ENCODE measurements around the gene LRRC27. TPM values are rescaled to one million over a fixed set of nuclear protein-coding genes. Genes with fewer than 3 reads are reported as not detected.
"Not testable (repeated sequence)": the region's sequence is repeated elsewhere in the genome, so short reads cannot be mapped to it uniquely, and the experiment has no call there.

LRRC27 gene
- total RNA-seq, 2 experiments from 2014 or later = 3.5 to 3.8 TPM

DNA sequence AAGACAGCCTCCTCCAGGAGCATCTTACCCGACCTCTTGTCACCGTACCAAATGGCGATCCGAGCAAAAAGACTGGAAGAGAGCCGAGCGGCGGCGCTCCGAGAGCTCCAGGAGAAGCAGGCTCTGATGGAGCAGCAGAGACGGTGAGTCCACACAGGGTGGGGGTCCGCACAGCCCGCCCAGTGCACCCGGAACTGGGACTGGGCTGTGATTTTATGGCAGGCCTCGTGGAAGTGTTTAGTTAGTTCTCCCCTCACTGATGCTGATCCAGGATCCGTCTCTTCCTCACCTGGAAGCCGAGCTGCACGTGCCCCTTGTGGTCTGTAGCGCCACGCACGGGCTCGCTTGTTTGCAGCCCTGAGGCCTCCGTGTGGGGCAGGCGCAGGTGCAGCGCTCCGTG is 19.6 kb downstream of the LRRC27 start:
- Mint-ChIP-seq H3K36me3 (no peaks in the 10 kb centered on the region), H3K27me3 (no peaks in the 10 kb centered on the region), H3K4me3 (no peak overlapping the region), H3K4me1 (peaks cover 2% of the 10 kb centered on the region), H3K27ac (no peak overlapping the region), H3K9me3 (no peaks in the 10 kb centered on the region)
- DNase-seq = no peak

DNA sequence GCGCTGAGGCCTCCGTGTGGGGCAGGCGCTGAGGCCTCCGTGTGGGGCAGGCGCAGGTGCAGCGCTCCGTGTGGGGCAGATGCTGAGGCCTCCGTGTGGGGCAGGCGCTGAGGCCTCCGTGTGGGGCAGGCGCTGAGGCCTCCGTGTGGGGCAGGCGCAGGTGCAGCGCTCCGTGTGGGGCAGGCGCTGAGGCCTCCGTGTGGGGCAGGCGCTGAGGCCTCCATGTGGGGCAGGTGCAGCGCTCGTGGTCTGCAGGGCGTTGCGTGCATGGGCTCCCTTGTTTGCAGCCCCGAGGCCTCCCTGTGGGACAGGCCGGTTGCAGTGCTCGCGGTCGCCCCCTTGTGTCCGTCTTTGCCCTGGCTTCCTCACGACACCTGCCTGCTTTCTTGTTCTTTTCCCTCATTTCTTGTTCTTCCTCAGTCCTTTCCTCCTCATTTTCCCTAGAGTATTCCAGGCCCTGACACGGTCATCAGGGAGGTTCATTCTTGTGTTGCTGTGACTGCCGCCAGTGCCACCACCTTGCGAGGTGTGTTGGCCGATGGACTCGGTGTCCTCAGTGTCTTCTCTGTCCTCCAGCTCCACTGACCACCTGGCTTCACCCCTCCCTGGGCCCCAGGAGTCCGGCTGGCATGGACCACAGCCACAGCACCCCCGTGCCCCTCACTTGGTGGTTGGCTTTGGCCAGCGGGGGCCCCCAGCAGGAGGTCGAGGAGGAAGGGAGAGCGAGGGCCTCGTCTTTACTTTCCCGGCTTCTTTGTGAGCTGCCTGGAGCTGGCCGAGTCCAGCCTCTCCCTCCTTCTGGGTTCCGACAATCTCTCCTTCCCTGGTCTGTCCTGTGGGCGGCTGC is 20.7 kb downstream of the LRRC27 start:
- H3K9me3 Mint-ChIP-seq, H3K27me3 Mint-ChIP-seq, H3K4me1 Mint-ChIP-seq, H3K4me3 Mint-ChIP-seq, H3K27ac Mint-ChIP-seq, H3K36me3 Mint-ChIP-seq: not testable (repeated sequence)
- DNase-seq = peak; percentile 70

DNA sequence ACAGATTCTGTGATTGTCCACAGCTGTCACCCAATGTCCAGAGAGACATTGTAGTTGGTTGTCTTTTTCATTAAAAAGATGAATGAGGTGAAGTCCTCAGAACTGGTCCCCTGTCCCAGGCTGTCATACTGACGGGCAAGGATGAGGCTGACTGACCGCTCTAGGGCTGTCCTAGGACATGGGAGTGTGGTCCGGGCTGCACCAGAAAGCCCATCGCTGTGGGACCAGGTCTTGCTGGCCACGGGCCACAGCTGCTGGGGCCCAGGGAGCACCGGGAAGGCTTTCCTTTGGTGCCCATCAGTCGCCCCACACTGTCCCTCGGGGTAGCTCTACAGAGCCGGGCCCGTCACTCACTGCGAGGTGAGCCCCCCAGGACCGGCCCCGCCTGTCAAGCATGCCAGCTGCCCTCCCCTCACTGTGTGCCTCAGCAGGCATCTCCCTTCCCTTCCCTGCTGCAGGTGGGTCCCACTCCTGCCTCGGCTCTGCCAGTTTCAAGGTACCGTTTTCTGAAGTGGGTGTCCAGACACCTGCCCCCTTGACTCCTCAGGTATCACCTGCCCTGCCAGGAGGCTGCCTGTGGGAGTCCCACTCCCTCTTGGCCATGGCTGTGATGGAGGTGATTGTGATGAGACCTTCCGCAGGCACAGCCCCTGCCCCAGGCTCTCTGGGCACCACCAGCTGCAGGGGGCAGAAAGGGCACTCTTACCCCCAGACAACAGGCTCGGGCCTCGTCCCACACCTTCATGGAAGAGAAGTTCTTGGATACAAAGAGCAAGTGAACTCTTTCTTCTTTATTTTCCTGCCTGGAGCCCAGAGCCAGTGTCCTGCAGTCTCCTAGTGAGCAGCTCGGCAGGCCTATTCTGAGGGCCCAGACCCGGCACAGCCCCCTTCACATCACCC is 21.7 kb downstream of the LRRC27 start:
- Mint-ChIP-seq H3K4me1 (peaks cover 2% of the 10 kb centered on the region), H3K27ac (no peak overlapping the region), H3K36me3 (peaks cover 2% of the 10 kb centered on the region), H3K27me3 (no peaks in the 10 kb centered on the region), H3K4me3 (no peak overlapping the region), H3K9me3 (peaks cover 2% of the 10 kb centered on the region)
- DNase-seq = no peak

DNA sequence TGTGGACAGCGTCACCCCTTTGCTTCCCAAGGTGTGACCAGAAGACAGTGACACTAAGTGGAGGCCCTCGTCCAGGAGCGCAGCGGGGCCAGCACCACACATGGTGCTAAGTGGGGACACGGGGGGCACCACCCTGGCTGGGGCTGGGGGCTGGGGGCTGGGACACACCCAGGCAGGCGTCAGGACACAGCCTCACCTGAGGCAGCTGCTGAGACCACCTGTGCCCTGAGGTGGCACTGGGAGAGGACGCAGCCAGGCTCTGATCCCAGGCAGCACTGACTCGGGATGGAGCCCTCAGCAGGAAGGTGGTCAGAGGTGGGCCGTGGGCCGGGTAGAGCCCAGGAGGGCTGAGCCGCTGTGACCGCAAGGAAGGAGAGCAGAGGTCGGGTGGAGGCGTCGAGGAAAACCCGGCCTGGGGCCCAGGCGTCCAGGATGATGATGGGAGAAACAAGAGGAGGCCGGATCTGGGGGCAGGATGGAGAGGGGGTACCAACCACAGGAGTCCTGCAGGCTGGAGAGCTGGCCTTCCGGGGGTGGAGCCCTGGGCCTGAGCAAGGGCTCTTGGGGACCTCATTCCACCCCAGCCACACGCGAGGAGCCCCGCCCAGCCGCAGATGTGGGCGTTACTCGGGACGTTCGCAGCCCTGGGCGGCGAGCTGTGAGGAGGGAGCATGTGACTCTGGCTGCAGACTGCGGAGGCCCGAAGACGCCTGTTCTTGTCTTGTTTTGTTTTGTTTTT is 22.5 kb downstream of the LRRC27 start:
- Mint-ChIP-seq H3K27me3 (no peaks in the 10 kb centered on the region), H3K9me3 (peaks cover 2% of the 10 kb centered on the region), H3K4me3 (no peak overlapping the region), H3K36me3 (peaks cover 2% of the 10 kb centered on the region), H3K4me1 (peaks cover 2% of the 10 kb centered on the region), H3K27ac (no peak overlapping the region)
- no peak for DNase-seq

DNA sequence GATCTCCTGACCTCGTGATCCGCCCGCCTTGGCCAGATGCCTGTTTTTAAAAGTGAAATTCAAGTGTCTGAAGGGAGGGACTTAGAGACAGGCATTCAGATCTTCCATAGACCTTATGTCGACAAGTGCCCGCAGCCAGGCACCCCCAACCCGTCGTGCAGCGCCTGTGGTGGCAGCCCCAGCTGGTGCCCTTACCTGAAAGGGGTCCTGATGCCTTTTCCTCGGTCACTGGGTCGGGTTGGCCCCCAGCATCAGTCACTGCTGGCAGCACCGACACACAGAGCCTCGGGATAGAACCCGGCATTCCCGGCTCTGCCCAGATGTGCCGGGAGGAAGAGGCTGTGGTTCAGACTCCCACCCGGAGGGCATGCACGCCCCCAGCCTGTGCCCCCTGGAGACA is 23.3 kb downstream of the LRRC27 start:
- Mint-ChIP-seq H3K9me3 (peaks cover 2% of the 10 kb centered on the region), H3K36me3 (peaks cover 2% of the 10 kb centered on the region), H3K27me3 (no peaks in the 10 kb centered on the region), H3K4me3 (no peak overlapping the region), H3K27ac (no peak overlapping the region), H3K4me1 (peaks cover 2% of the 10 kb centered on the region)
- no peak for DNase-seq

DNA sequence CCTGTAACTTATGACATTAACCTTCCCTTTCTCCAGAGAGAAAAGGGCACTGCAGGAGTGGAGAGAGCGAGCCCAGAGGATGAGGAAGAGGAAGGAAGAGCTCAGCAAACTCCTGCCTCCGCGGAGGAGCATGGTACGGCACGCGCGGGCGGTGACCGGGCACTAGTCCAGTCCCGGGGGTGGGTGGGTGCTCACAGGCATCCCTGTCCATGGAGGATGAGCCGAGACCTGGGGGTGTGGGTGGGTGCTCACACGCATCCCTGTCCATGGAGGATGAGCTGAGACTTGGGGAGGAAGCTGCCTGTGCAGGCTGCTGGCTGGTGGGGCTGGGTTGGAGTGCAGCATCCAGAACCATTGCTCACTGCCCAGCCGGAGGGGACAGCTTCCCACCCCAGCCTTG is 23.8 kb downstream of the LRRC27 start:
- H3K9me3 Mint-ChIP-seq = peaks cover 2% of the 10 kb centered on the region

DNA sequence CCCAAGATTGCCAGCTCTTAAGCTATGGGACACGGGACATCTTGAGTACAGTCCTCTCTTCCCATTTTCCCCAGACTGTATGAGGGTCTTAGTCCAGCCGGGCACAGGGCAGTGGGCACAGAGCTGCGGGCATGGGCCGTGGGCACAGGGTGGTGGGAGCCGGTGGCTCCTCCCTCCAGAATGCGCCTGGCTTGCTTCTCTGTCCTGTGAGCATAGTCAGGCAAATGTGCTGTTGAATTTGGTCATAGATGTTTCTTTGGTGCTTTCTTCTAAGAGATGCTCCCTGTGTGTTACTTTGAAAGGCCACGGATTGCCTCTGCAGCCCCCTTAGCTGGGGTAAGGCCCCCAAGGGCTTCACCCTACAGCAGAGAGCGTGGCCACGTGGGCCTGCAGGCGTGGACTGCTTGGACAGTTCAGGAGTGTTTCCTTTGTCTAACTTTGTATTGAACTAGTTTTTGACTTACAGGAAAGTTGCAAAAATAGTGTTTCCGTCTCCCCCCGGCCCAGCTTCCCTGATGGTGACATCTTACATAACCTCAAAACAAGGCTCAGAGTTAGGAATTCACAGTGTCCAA is 24.7 kb downstream of the LRRC27 start:
- Mint-ChIP-seq H3K4me1 (peaks cover 2% of the 10 kb centered on the region), H3K27me3 (no peaks in the 10 kb centered on the region), H3K36me3 (peaks cover 2% of the 10 kb centered on the region), H3K4me3 (no peak overlapping the region), H3K9me3 (peaks cover 2% of the 10 kb centered on the region), H3K27ac (no peak overlapping the region)
- DNase-seq = no peak

More for the DNA sequence above, 23.8 kb downstream of the LRRC27 start:
- no peaks in the 10 kb centered on the region for H3K27me3 Mint-ChIP-seq
- H3K4me1 Mint-ChIP-seq = peaks cover 2% of the 10 kb centered on the region
- no peak for DNase-seq
- H3K27ac Mint-ChIP-seq = no peak overlapping the region
- no peak overlapping the region for H3K4me3 Mint-ChIP-seq
- H3K36me3 Mint-ChIP-seq = peaks cover 2% of the 10 kb centered on the region

DNA sequence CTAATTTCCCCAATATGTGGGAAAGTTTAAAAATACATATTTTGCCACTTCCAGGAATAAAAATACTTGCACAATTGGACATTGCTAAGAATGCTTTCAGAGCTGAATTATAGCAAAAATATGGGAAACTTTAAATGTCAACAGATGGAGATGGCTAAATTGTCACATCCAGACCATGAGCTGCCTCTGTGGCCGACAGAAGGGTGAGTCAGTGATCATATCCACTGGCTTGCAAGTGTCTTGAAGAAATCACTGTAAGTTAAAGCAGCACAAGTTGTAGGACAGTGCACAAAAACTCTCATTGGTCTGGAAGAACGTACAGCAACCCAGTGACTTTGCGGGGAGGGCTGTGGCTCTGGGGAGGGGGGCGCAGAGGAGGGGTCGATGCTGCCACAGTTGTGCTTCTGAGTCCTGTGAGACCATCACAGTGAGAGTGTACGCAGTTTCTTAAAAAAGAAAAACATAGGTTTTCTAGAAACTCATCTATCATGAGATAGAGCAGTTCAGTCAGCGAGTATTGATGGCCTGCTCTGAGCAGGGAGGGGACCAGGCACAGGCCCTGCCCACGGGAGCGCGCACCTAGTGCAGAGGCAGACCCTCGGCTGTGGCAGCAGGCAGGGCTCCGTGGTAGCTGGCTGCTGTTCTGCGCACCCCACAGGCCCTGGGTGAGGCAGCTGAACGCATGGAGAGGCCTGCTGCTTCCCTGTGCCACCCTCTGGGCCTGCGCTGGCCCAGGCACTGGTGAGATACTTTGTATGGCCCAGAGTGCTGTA is 25.5 kb downstream of the LRRC27 start:
- DNase-seq = no peak
- Mint-ChIP-seq H3K4me3 (no peak overlapping the region), H3K9me3 (peaks cover 2% of the 10 kb centered on the region), H3K4me1 (peaks cover 2% of the 10 kb centered on the region), H3K27ac (no peak overlapping the region), H3K36me3 (peaks cover 2% of the 10 kb centered on the region), H3K27me3 (no peaks in the 10 kb centered on the region)

DNA sequence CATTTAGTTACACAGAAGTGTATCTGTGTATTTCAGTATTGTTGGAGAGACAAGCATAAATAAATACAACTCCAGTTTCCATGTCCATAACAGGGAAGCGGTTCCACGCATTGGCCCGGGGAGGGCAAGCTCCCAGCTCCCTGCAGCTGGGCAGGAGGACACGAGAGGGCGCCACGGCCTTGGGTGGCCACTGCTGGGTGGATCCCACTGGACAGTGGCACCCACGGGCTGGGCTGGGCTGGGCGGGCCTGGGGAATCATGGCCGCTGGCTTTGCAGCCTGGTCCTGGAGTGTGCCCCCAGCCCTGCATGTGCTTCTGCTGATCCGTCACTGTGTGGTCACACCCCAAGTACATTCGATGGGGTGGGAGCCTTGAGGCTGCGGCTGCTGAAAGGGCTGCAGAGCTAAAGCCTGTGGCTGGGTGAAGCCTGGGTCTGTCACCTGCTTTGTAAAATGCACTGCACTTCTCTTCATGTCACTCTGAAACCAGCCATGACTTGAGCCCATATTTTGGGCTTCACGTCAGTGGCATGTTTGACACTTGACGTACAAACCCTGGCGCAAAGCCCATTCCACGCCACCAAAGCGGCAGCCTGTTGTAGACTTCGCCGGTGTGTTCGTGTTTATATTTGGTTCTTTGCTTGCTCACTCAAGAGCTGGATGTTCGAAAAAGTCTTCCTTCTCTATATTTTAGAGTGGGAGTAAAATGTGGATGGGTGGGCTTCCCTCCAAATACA is 27.5 kb downstream of the LRRC27 start:
- H3K4me1 Mint-ChIP-seq = no peaks in the 10 kb centered on the region
- no peak for DNase-seq
- no peak overlapping the region for H3K27ac Mint-ChIP-seq
- no peak overlapping the region for H3K4me3 Mint-ChIP-seq
- H3K36me3 Mint-ChIP-seq = peaks cover 6% of the 10 kb centered on the region
- peaks cover 5% of the 10 kb centered on the region for H3K9me3 Mint-ChIP-seq
- H3K27me3 Mint-ChIP-seq = no peaks in the 10 kb centered on the region

DNA sequence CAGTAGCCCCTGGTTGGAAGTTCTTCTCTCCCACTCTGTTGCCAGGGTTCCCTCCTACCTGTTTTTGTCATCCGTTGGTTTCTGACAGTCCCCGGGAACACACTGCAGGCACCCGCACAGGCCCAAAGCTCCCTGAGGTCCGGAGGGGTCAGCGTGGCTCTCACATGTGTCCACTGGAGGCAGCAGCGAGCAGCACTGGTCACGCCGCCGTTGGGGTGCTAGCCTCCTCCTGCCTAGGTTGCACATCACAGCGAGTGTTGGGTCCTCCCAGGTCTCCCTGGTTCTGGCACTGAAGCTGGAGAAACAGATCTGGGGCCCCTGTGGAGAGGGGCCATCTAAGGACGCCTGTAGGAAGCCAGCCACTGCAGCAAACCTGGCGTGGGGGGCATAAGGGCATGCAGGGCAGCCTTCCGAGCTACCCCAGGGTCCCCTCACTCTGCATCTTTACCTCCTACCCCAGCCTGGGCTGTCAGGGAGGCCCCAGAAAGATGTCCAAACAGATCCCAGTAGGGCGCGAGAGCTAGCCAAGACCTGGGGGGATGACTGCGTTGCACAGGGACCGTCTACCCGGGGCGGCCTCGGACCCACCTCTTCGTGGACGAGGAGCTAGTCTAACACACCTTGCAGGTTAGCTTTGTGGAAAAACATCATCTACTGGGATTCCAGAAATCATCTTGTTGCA is 28.9 kb downstream of the LRRC27 start:
- Mint-ChIP-seq H3K27me3 (no peaks in the 10 kb centered on the region), H3K36me3 (peaks cover 9% of the 10 kb centered on the region), H3K4me1 (no peaks in the 10 kb centered on the region), H3K27ac (no peak overlapping the region), H3K4me3 (no peak overlapping the region), H3K9me3 (peaks cover 9% of the 10 kb centered on the region)
- DNase-seq = peak; percentile 32

DNA sequence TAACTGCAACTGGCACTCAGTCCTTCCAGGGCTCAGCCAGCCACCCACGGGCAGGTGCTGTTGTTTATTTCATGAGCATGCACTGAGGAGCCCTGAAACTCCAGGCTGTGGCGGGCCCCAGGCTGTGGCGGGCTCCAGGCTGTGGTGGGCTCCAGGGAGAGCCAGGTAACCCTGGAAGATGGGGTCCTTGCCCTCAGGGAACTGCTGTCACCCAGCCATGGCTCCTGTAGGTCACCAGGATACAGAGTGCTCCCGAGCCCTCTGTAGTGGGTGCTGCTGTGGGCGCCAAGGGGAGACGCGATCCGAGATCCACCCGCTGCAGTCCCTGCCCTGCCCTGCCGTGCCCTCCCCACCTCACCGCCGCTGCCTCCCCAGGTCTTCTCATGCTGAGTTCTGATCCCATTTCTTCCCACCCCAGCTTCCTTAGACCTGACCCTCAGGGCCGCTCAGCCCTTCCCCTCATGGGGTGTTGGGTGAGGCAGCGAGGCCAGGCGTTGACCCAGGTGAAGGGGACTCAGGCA is 29.6 kb downstream of the LRRC27 start:
- Mint-ChIP-seq H3K4me3 (no peak overlapping the region), H3K27ac (no peak overlapping the region), H3K9me3 (peaks cover 9% of the 10 kb centered on the region), H3K36me3 (peaks cover 9% of the 10 kb centered on the region), H3K4me1 (no peaks in the 10 kb centered on the region), H3K27me3 (no peaks in the 10 kb centered on the region)
- no peak for DNase-seq

DNA sequence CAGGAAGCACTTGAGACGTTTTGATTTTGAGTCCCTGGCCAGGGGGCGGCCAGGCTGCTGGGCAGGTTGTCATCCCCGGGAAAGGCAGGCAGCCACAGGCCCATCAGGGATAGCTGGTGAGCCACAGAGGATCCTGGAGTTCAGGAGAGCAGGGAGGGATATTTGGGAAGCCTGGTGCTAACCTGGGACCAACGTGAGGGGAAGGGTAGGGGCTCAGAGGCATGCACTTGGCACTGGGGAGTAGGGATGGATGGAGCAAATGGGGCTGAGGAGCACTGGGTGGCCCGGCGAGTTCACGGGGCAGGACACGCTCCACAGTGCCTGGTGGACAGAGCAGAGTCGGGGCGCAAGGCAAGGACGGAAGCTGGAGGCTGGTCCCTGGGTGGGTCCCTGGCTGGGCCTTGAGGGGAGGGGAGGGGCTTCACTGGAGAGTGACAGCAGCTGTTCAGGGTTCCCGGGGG is 30.2 kb downstream of the LRRC27 start:
- H3K4me3 Mint-ChIP-seq = no peak overlapping the region
- H3K4me1 Mint-ChIP-seq = no peaks in the 10 kb centered on the region
- H3K27me3 Mint-ChIP-seq = no peaks in the 10 kb centered on the region
- no peak overlapping the region for H3K27ac Mint-ChIP-seq
- DNase-seq = no peak
- peaks cover 9% of the 10 kb centered on the region for H3K36me3 Mint-ChIP-seq
- H3K9me3 Mint-ChIP-seq = peaks cover 9% of the 10 kb centered on the region

DNA sequence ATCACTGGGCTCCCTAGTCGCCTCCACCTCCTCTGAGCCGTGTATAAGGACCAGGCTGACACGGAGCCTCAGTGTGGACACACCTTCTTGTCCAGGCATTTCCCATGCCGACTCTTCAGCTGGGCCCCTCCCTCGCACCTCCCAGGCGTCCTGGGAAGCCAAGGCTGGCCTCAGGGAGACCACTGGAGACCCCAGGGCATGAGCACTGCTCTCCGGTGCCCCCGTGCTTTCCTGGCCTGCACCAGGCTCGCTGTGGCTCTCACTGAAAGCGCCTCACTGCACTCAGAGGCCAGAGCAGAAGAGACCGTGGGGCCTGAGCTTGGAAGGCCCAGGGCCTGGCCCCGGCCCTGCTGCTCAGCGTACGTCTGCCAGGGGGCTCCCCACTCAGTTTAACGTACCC is 31.4 kb downstream of the LRRC27 start:
- H3K27ac Mint-ChIP-seq = no peak overlapping the region

More for the DNA sequence above, 31.4 kb downstream of the LRRC27 start:
- Mint-ChIP-seq H3K27me3 (no peaks in the 10 kb centered on the region), H3K36me3 (peaks cover 7% of the 10 kb centered on the region), H3K4me1 (no peaks in the 10 kb centered on the region), H3K9me3 (peaks cover 7% of the 10 kb centered on the region), H3K4me3 (no peak overlapping the region)
- no peak for DNase-seq
